ENCODE results near the gene UNKL. TPM values are rescaled to one million over a fixed set of nuclear protein-coding genes. Genes with fewer than 3 reads are reported as not detected.

The UNKL gene
- total and polyA plus RNA-seq, 7 donors = 17.3 to 58.7 (median 32.6) TPM

- intact Hi-C loops (cut with DNase I) = no loop called here
- H3K4me3 ChIP-seq = no peak overlapping the region
- WGBS, 3 donors = 85 to 90% (median 90%) methylated on average over 16 of the region's 16 CpGs
- no peak for TF ChIP-seq CTCF (IDR thresholded peaks at IDR 0.05)
- DNase-seq (no peak), ATAC-seq (no peak)
- H3K9me3 ChIP-seq = no peaks in the 10 kb centered on the region
- H3K27ac ChIP-seq = no peak overlapping the region
- no peaks in the 10 kb centered on the region for H3K27me3 ChIP-seq (ENCODE audit: insufficient read depth in 3 of 3, low read length in 2 of 3)
- no peaks in the 10 kb centered on the region for H3K4me1 ChIP-seq
- peaks cover 0 to 49% of the 10 kb centered on the region in 2 donors for H3K36me3 ChIP-seq (ENCODE audit: insufficient read depth in 1 of 2, low read depth in 1 of 2)
Observed at GRCh38 chr16:1387331-1387730, 27.2 kb downstream of the UNKL start.

GRCh38 chr16:1385232-1385631 lies 29.3 kb downstream of the UNKL start:
- Histone ChIP-seq H3K27ac (no peak overlapping the region), H3K27me3 (ENCODE audit: insufficient read depth in 3 of 3, low read length in 2 of 3) (no peaks in the 10 kb centered on the region), H3K4me1 (no peaks in the 10 kb centered on the region), H3K4me3 (no peak overlapping the region), H3K36me3 (ENCODE audit: insufficient read depth in 1 of 2, low read depth in 1 of 2) (peaks cover 0 to 44% of the 10 kb centered on the region in 2 donors), H3K9me3 (no peaks in the 10 kb centered on the region)
- no peak for DNase-seq
- intact Hi-C loops (cut with DNase I) = no loop called here
- TF ChIP-seq CTCF (IDR thresholded peaks at IDR 0.05) = no peak
- WGBS, 3 donors = 95 to 96% (median 95%) methylated on average over 38 to 39 of the region's 39 CpGs
- ATAC-seq = no peak

GRCh38 chr16:1383556-1383955 lies 30.9 kb downstream of the UNKL start:
- ATAC-seq = no peak
- 88 to 90% (median 89%) methylated on average over 15 to 18 of the region's 18 CpGs for WGBS, 3 donors
- intact Hi-C loops (cut with DNase I) = no loop called here

GRCh38 chr16:1381612-1382406 lies 32.7 kb downstream of the UNKL start:
- peaks cover 10% of the 10 kb centered on the region for H3K4me1 ChIP-seq
- TF ChIP-seq CTCF (IDR thresholded peaks at IDR 0.05) = no peak
- no peak overlapping the region for H3K4me3 ChIP-seq
- no peaks in the 10 kb centered on the region for H3K9me3 ChIP-seq
- DNase-seq = no peak
- H3K27ac ChIP-seq = no peak overlapping the region
- H3K36me3 ChIP-seq (ENCODE audit: insufficient read depth in 1 of 2, low read depth in 1 of 2) = peaks cover 0 to 25% of the 10 kb centered on the region in 2 donors
- intact Hi-C loops (cut with DNase I) = no loop called here
- H3K27me3 ChIP-seq (ENCODE audit: insufficient read depth in 3 of 3, low read length in 2 of 3) = no peaks in the 10 kb centered on the region
- WGBS, 3 donors = 90 to 91% (median 91%) methylated on average over 9 of the region's 9 CpGs
- no peak for ATAC-seq

More at GRCh38 chr16:1383556-1383955, 30.9 kb downstream of the UNKL start:
- Histone ChIP-seq H3K4me3 (no peak overlapping the region), H3K27me3 (ENCODE audit: insufficient read depth in 3 of 3, low read length in 2 of 3) (no peaks in the 10 kb centered on the region), H3K27ac (no peak overlapping the region), H3K36me3 (ENCODE audit: insufficient read depth in 1 of 2, low read depth in 1 of 2) (peaks cover 0 to 27% of the 10 kb centered on the region in 2 donors), H3K9me3 (no peaks in the 10 kb centered on the region), H3K4me1 (no peaks in the 10 kb centered on the region)
- no peak for TF ChIP-seq CTCF (IDR thresholded peaks at IDR 0.05)
- no peak for DNase-seq

Measured in psoas muscle (tissue), 8 donors.